Amniotic epithelial cell (primary cell): Measurements from ENCODE around the gene C10orf53.
"Not testable (repeated sequence)": the region's sequence is repeated elsewhere in the genome, so short reads cannot be mapped to it uniquely, and the experiment has no call there.

Experiments
- DNase-seq: peaks from one replicate; pipeline ENCODE4 v3.0.0-alpha.2; 2010; ENCODE audit warnings: low read depth

Gene C10orf53

GRCh38 chr10:49652421-49653272 is 26.8 kb upstream of the C10orf53 start:
- DNase-seq = no peak

GRCh38 chr10:49653273-49653929 is 26.1 kb upstream of the C10orf53 start:
- no peak for DNase-seq

GRCh38 chr10:49654036-49654693 is 25.3 kb upstream of the C10orf53 start:
- no peak for DNase-seq

GRCh38 chr10:49655099-49655498 is 24.4 kb upstream of the C10orf53 start:
- no peak for DNase-seq

GRCh38 chr10:49656845-49657493 is 22.5 kb upstream of the C10orf53 start:
- no peak for DNase-seq

- DNase-seq = no peak
These were observed 21.8 kb upstream of the C10orf53 start for GRCh38 chr10:49657606-49658005.

- no peak for DNase-seq
These were observed 18.2 kb upstream of the C10orf53 start for GRCh38 chr10:49661140-49661856.

GRCh38 chr10:49662169-49662830 is 17.2 kb upstream of the C10orf53 start:
- no peak for DNase-seq

GRCh38 chr10:49663596-49663995 is 15.9 kb upstream of the C10orf53 start:
- no peak for DNase-seq

- DNase-seq = no peak
These were observed 15.2 kb upstream of the C10orf53 start for GRCh38 chr10:49664006-49664841.

GRCh38 chr10:49664842-49665355 is 14.6 kb upstream of the C10orf53 start:
- no peak for DNase-seq

- DNase-seq = no peak
These were observed 13.3 kb upstream of the C10orf53 start for GRCh38 chr10:49666054-49666615.

GRCh38 chr10:49666685-49667084 is 12.8 kb upstream of the C10orf53 start:
- DNase-seq = no peak

GRCh38 chr10:49667991-49668390 is 11.5 kb upstream of the C10orf53 start:
- no peak for DNase-seq

- no peak for DNase-seq
These were observed 10.8 kb upstream of the C10orf53 start for GRCh38 chr10:49668684-49669083.

GRCh38 chr10:49678827-49679479 is 498 bp upstream of the C10orf53 start:
- DNase-seq = no peak

- not testable (repeated sequence) for DNase-seq
These were observed 3.0 kb downstream of the C10orf53 start for GRCh38 chr10:49682449-49682848.

GRCh38 chr10:49682879-49683278 is 3.4 kb downstream of the C10orf53 start:
- DNase-seq = no peak

GRCh38 chr10:49686651-49687050 is 7.2 kb downstream of the C10orf53 start:
- DNase-seq = no peak
